K562 (cell line): ENCODE measurements around the gene PTPRE.

Source experiments
- MTF1 ChIP-seq: fragments of 250-450 bp; sonication (Bioruptor Pico); IDR thresholded peaks from 2 replicates; pipeline ENCODE4 v1.9.0; 2021; ENCODE audit warnings: moderate library complexity, mild to moderate bottlenecking, inconsistent platforms, borderline replicate concordance
- NCOA1 ChIP-seq: fragments of 450-650 bp; IDR thresholded peaks from 2 replicates; pipeline ENCODE4 v1.6.1; 2016; ENCODE audit warnings: low read depth

DNA sequence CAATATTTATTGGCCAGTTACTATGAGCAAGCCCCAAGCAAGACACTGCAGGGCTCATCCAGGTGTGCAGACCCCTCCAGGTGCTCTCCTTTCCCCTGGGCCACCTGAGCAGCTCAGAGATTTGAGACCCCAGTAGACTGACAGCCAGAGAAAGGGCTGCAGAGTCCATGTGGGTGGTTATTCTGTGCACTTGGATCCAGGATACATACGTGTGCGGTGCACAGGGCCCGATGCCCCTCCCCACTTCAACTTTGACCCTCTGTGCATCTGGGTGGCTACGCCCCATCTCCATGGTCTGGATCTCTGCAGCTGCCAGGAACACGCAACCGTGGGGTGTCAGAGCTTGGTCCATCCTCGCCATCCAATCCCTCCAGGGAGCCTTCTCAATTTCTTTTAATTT lies 146.5 kb downstream of the PTPRE start:
- TF ChIP-seq NCOA1 (no peak), MTF1 (no peak)
